Measurements from ENCODE around the gene JPT2.

The JPT2 gene

GRCh38 chr16:1677942-1678499 is at the start of gene JPT2:
Gene JPT2, plus strand, starts transcription at chr16:1678279. Its CDS starts 34 bp downstream, at chr16:1678313.
- peak; percentile 97 for DNase-seq

GRCh38 chr16:1630450-1631213 is 47.4 kb upstream of the JPT2 start:
- DNase-seq, result no peak

- no peak for DNase-seq
These were observed 46.8 kb upstream of the JPT2 start for GRCh38 chr16:1631230-1631629.

GRCh38 chr16:1631931-1632637 is 46.0 kb upstream of the JPT2 start:
- no peak for DNase-seq

- DNase-seq, result no peak
These were observed 45.5 kb upstream of the JPT2 start for GRCh38 chr16:1632638-1632970.

GRCh38 chr16:1633310-1633709 is 44.8 kb upstream of the JPT2 start:
- no peak for DNase-seq

- no peak for DNase-seq
These were observed 43.5 kb upstream of the JPT2 start for GRCh38 chr16:1634541-1634940.

GRCh38 chr16:1635070-1635469 is 43.0 kb upstream of the JPT2 start:
- no peak for DNase-seq

GRCh38 chr16:1637526-1637925 is 40.6 kb upstream of the JPT2 start:
- DNase-seq, result no peak

- DNase-seq, result no peak
These were observed 39.3 kb upstream of the JPT2 start for GRCh38 chr16:1638757-1639156.

GRCh38 chr16:1639282-1639681 is 38.8 kb upstream of the JPT2 start:
- DNase-seq, result no peak

- DNase-seq, result no peak
These were observed 38.2 kb upstream of the JPT2 start for GRCh38 chr16:1639860-1640259.

GRCh38 chr16:1640261-1640941 is 37.7 kb upstream of the JPT2 start:
- no peak for DNase-seq

- DNase-seq, result no peak
These were observed 36.8 kb upstream of the JPT2 start for GRCh38 chr16:1641261-1641660.

- no peak for DNase-seq
These were observed 35.9 kb upstream of the JPT2 start for GRCh38 chr16:1642148-1642547.

GRCh38 chr16:1642753-1643152 is 35.3 kb upstream of the JPT2 start:
- no peak for DNase-seq

- DNase-seq, result no peak
These were observed 34.6 kb upstream of the JPT2 start for GRCh38 chr16:1643521-1643920.

GRCh38 chr16:1645914-1646525 is 32.1 kb upstream of the JPT2 start:
- DNase-seq, result peak; percentile 37

- DNase-seq, result no peak
These were observed 30.2 kb upstream of the JPT2 start for GRCh38 chr16:1647856-1648255.

- no peak for DNase-seq
These were observed 27.9 kb upstream of the JPT2 start for GRCh38 chr16:1650131-1650530.

- no peak for DNase-seq
These were observed 26.7 kb upstream of the JPT2 start for GRCh38 chr16:1651094-1651973.

- no peak for DNase-seq
These were observed 26.1 kb upstream of the JPT2 start for GRCh38 chr16:1651974-1652312.
